ENCODE data around the gene NWD2.

DNA sequence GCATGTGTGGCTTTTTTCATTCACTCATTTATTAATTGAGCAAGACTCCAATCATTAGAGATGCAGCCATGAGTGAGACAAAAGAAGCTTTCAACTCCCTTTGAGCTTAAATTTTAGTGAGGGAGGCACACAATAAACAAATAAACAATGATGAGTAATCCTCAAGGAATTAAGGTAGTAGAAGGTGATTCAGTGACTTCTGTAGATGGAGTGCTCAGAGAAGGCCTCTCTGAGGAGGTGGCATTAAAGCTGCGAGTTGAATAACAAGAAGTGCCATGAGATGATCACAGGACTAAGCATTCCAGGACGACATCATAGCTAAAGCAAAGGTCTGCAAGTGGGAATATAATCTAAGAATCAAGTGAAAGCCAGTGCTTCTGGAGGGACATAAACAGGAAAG is 77.6 kb downstream of the NWD2 start:
- TF ChIP-seq GATA2 (IDR thresholded peaks at IDR 0.05; ENCODE audit: low read depth, low read length) = no peak
- no peak for TF ChIP-seq GATA3 (IDR thresholded peaks at IDR 0.05; ENCODE audit: low read depth, low read length)

Data from SH-SY5Y (cell line).